ENCODE measurements around the gene FAM98B. TPM values are rescaled to one million over a fixed set of nuclear protein-coding genes. Genes with fewer than 3 reads are reported as not detected.

FAM98B gene
- total RNA-seq, 1 donor = 9.8 TPM

- H3K27ac ChIP-seq (ENCODE audit: low read depth, low read length) = no peak overlapping the region
- H3K27me3 ChIP-seq (ENCODE audit: insufficient read depth, low read length) = peaks cover 5% of the 10 kb centered on the region
- H3K4me2 ChIP-seq (ENCODE audit: insufficient read depth, low read length) = no peak overlapping the region
- H3K4me1 ChIP-seq (ENCODE audit: insufficient read depth, low read length) = peaks cover 3% of the 10 kb centered on the region
- no peaks in the 10 kb centered on the region for H3K79me2 ChIP-seq (ENCODE audit: insufficient read depth, low read length)
- no peaks in the 10 kb centered on the region for H3K36me3 ChIP-seq (ENCODE audit: insufficient read depth, low read length)
- H4K20me1 ChIP-seq (ENCODE audit: insufficient read depth, low read length) = no peaks in the 10 kb centered on the region
- H2AFZ ChIP-seq (ENCODE audit: low read length) = no peak overlapping the region
- no peak overlapping the region for H3K4me3 ChIP-seq (ENCODE audit: insufficient read depth, low read length)
- no peak for DNase-seq (ENCODE audit: insufficient read length, low spot score, missing footprints)
- H3K9me3 ChIP-seq (ENCODE audit: low read depth, low read length) = no peaks in the 10 kb centered on the region
- TF ChIP-seq CTCF (IDR thresholded peaks at IDR 0.05; ENCODE audit: extremely low read depth, low read depth, low read length) = no peak
These were observed 55.2 kb downstream of the FAM98B start for GRCh38 chr15:38509152-38509551.

- no peak for DNase-seq (ENCODE audit: insufficient read length, low spot score, missing footprints)
- Histone ChIP-seq H3K4me1 (ENCODE audit: insufficient read depth, low read length) (peaks cover 13% of the 10 kb centered on the region), H3K9me3 (ENCODE audit: low read depth, low read length) (no peaks in the 10 kb centered on the region), H2AFZ (ENCODE audit: low read length) (no peak overlapping the region), H3K4me3 (ENCODE audit: insufficient read depth, low read length) (no peak overlapping the region), H3K4me2 (ENCODE audit: insufficient read depth, low read length) (no peak overlapping the region), H3K27ac (ENCODE audit: low read depth, low read length) (no peak overlapping the region), H3K79me2 (ENCODE audit: insufficient read depth, low read length) (no peaks in the 10 kb centered on the region), H3K27me3 (ENCODE audit: insufficient read depth, low read length) (peaks cover 5% of the 10 kb centered on the region), H3K36me3 (ENCODE audit: insufficient read depth, low read length) (no peaks in the 10 kb centered on the region), H4K20me1 (ENCODE audit: insufficient read depth, low read length) (no peaks in the 10 kb centered on the region)
- no peak for TF ChIP-seq CTCF (IDR thresholded peaks at IDR 0.05; ENCODE audit: extremely low read depth, low read depth, low read length)
These were observed 59.0 kb downstream of the FAM98B start for GRCh38 chr15:38512901-38513300.

- Histone ChIP-seq H3K27ac (ENCODE audit: low read depth, low read length) (no peak overlapping the region), H4K20me1 (ENCODE audit: insufficient read depth, low read length) (no peaks in the 10 kb centered on the region), H3K79me2 (ENCODE audit: insufficient read depth, low read length) (no peaks in the 10 kb centered on the region), H2AFZ (ENCODE audit: low read length) (no peak overlapping the region), H3K36me3 (ENCODE audit: insufficient read depth, low read length) (no peaks in the 10 kb centered on the region), H3K9me3 (ENCODE audit: low read depth, low read length) (no peaks in the 10 kb centered on the region), H3K4me2 (ENCODE audit: insufficient read depth, low read length) (no peak overlapping the region), H3K4me1 (ENCODE audit: insufficient read depth, low read length) (peaks cover 13% of the 10 kb centered on the region), H3K27me3 (ENCODE audit: insufficient read depth, low read length) (peaks cover 5% of the 10 kb centered on the region), H3K4me3 (ENCODE audit: insufficient read depth, low read length) (no peak overlapping the region)
- TF ChIP-seq CTCF (IDR thresholded peaks at IDR 0.05; ENCODE audit: extremely low read depth, low read depth, low read length) = no peak
- no peak for DNase-seq (ENCODE audit: insufficient read length, low spot score, missing footprints)
These were observed 60.7 kb downstream of the FAM98B start for GRCh38 chr15:38514601-38515000.

- no peak overlapping the region for H2AFZ ChIP-seq (ENCODE audit: low read length)
- H3K36me3 ChIP-seq (ENCODE audit: insufficient read depth, low read length) = no peaks in the 10 kb centered on the region
- no peak for DNase-seq (ENCODE audit: insufficient read length, low spot score, missing footprints)
- peaks cover 2% of the 10 kb centered on the region for H3K27me3 ChIP-seq (ENCODE audit: insufficient read depth, low read length)
- H3K79me2 ChIP-seq (ENCODE audit: insufficient read depth, low read length) = no peaks in the 10 kb centered on the region
- H3K4me2 ChIP-seq (ENCODE audit: insufficient read depth, low read length) = no peak overlapping the region
- no peak for TF ChIP-seq CTCF (IDR thresholded peaks at IDR 0.05; ENCODE audit: extremely low read depth, low read depth, low read length)
- peak overlapping the region; percentile 30 for H3K27ac ChIP-seq (ENCODE audit: low read depth, low read length)
- H3K4me1 ChIP-seq (ENCODE audit: insufficient read depth, low read length) = peaks cover 18% of the 10 kb centered on the region
- no peak overlapping the region for H3K4me3 ChIP-seq (ENCODE audit: insufficient read depth, low read length)
- H3K9me3 ChIP-seq (ENCODE audit: low read depth, low read length) = no peaks in the 10 kb centered on the region
- H4K20me1 ChIP-seq (ENCODE audit: insufficient read depth, low read length) = no peaks in the 10 kb centered on the region
These were observed 62.7 kb downstream of the FAM98B start for GRCh38 chr15:38516626-38517025.
